Activated T-cell treated with anti-CD3 and anti-CD28 coated beads, Interleukin-2, amount 50 U/mL, for 24 hours (primary cell): Measurements from ENCODE around the gene HPN.
A peak's percentile ranks its signal among the peaks of the same experiment; 100 is the strongest.

Experiments
- DNase-seq: peaks from one replicate; pipeline ENCODE4 v3.0.0-alpha.2; 2020
- H3K27ac Mint-ChIP-seq: 2 replicates; pipeline ENCODE4 v1.8.0; 2020; ENCODE audit warnings: mild to moderate bottlenecking, mixed read lengths
- H3K27me3 Mint-ChIP-seq: 2 replicates; pipeline ENCODE4 v1.8.0; 2020; ENCODE audit warnings: mixed read lengths
- H3K36me3 Mint-ChIP-seq: 2 replicates; pipeline ENCODE4 v1.8.0; 2020; ENCODE audit warnings: low read depth, mixed read lengths
- H3K4me1 Mint-ChIP-seq: 2 replicates; pipeline ENCODE4 v1.8.0; 2020; ENCODE audit warnings: low read depth, mixed read lengths
- H3K4me3 Mint-ChIP-seq: 2 replicates; pipeline ENCODE4 v1.8.0; 2020; ENCODE audit warnings: mild to moderate bottlenecking, moderate library complexity, mixed read lengths
- H3K9me3 Mint-ChIP-seq: 2 replicates; pipeline ENCODE4 v1.8.0; 2020; ENCODE audit warnings: mixed read lengths

HPN gene

GRCh38 chr19:35063940-35064818 is 22.7 kb downstream of the HPN start:
- DNase-seq: no peak
- Mint-ChIP-seq H3K4me3 (no peak overlapping the region), H3K27ac (peak overlapping the region; percentile 22), H3K36me3 (no peaks in the 10 kb centered on the region), H3K27me3 (peaks cover under 1% of the 10 kb centered on the region), H3K9me3 (no peaks in the 10 kb centered on the region), H3K4me1 (peaks cover 22% of the 10 kb centered on the region)

GRCh38 chr19:35065574-35065973 is 24.1 kb downstream of the HPN start:
- H3K27ac Mint-ChIP-seq: no peak overlapping the region
- H3K36me3 Mint-ChIP-seq: no peaks in the 10 kb centered on the region
- H3K4me1 Mint-ChIP-seq: peaks cover 22% of the 10 kb centered on the region
- H3K9me3 Mint-ChIP-seq: peaks cover under 1% of the 10 kb centered on the region
- H3K27me3 Mint-ChIP-seq: peaks cover 3% of the 10 kb centered on the region
- H3K4me3 Mint-ChIP-seq: no peak overlapping the region
- no peak for DNase-seq

DNA sequence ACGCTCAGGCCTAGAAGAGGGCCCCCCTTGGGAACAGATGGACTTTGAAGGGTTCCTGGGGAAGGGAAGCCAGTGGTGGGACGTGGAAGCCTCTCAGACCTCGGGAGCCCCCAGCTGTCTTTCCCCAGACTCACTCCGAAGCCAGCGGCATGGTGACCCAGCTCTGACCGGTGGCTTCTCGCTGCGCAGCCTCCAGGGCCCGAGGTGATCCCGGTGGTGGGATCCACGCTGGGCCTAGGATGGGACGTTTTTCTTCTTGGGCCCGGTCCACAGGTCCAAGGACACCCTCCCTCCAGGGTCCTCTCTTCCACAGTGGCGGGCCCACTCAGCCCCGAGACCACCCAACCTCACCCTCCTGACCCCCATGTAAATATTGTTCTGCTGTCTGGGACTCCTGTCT is 24.6 kb downstream of the HPN start:
- Mint-ChIP-seq H3K4me3 (no peak overlapping the region), H3K27ac (no peak overlapping the region), H3K36me3 (no peaks in the 10 kb centered on the region)

GRCh38 chr19:35066691-35067563 is 25.4 kb downstream of the HPN start:
- Mint-ChIP-seq H3K4me1 (peaks cover 22% of the 10 kb centered on the region), H3K27me3 (peaks cover 3% of the 10 kb centered on the region), H3K4me3 (no peak overlapping the region), H3K9me3 (peaks cover 4% of the 10 kb centered on the region), H3K36me3 (no peaks in the 10 kb centered on the region), H3K27ac (peak overlapping the region; percentile 60)
- peak; percentile 95 for DNase-seq

More for the DNA sequence above, 24.6 kb downstream of the HPN start:
- H3K27me3 Mint-ChIP-seq: peaks cover 3% of the 10 kb centered on the region
- peaks cover 4% of the 10 kb centered on the region for H3K9me3 Mint-ChIP-seq
- peaks cover 22% of the 10 kb centered on the region for H3K4me1 Mint-ChIP-seq
- DNase-seq: no peak

GRCh38 chr19:35068941-35069634 is 27.6 kb downstream of the HPN start:
- Mint-ChIP-seq H3K27ac (no peak overlapping the region), H3K4me3 (no peak overlapping the region), H3K36me3 (no peaks in the 10 kb centered on the region), H3K27me3 (peaks cover 3% of the 10 kb centered on the region), H3K4me1 (peaks cover 13% of the 10 kb centered on the region), H3K9me3 (peaks cover 4% of the 10 kb centered on the region)
- DNase-seq: no peak

DNA sequence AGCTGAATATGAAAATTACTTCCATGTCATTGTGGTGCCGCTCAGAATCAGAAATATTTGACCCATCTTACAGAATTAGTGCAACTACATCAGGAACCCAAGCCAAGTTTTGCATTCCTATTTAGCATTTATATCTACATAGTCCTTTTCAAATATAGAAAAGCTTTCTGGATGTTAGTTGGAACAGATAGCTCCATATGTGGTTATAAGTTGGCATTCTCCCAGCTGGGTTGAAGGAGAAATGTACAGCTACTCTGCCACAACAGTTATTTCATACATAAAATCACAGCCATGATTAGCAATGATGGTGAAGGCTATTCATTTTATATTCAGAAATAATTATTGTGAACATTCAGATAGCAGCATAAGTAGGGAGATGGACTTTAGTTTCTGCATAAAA is 28.2 kb downstream of the HPN start:
- Mint-ChIP-seq H3K27me3 (peaks cover 3% of the 10 kb centered on the region), H3K4me3 (no peak overlapping the region), H3K4me1 (peaks cover 9% of the 10 kb centered on the region), H3K9me3 (peaks cover 4% of the 10 kb centered on the region), H3K27ac (no peak overlapping the region), H3K36me3 (no peaks in the 10 kb centered on the region)
- no peak for DNase-seq

DNA sequence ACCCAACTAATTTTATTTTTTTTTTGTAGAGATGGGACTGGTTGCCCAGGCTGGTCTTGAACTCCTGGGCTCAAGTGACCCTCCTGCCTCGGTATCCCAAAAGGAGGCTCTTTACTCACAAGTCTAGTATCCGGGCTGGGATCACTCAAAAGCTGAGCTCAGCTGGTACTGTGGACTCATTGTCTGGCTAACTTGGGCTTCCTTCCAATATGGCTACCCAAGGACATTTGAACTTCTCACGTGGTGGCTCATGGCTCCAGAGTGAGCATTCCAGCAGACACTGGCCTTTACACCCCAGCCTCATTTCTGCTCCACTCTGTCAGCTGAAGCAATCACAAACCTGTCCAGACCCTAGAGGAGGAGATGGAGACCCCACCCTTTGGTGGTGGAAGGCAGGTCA is 28.9 kb downstream of the HPN start:
- Mint-ChIP-seq H3K27ac (no peak overlapping the region), H3K27me3 (peaks cover 3% of the 10 kb centered on the region), H3K4me1 (peaks cover 9% of the 10 kb centered on the region), H3K9me3 (peaks cover 4% of the 10 kb centered on the region), H3K4me3 (no peak overlapping the region), H3K36me3 (no peaks in the 10 kb centered on the region)
- no peak for DNase-seq

DNA sequence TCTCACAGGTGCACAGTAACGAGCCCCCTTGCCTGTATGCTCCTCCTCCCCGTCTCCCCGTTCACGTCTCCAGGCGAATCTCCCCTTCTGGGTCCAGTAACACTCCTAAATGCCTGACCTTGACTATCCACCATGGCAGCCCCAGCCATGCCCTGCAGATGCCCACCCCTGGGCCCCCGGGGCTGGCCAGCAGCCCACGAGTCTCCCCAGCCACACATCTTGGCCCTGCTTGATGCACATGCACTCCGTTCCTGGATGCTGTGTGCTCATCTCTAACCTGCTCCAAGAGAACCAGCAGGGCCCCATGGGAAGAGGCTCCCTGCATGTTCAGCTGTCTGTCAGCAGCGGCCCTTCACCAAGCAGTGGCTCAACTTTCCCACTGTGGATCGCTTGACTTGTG is 32.0 kb downstream of the HPN start:
- no peak for DNase-seq
- Mint-ChIP-seq H3K4me1 (no peaks in the 10 kb centered on the region), H3K27me3 (peaks cover 3% of the 10 kb centered on the region), H3K4me3 (no peak overlapping the region), H3K36me3 (no peaks in the 10 kb centered on the region), H3K27ac (no peak overlapping the region), H3K9me3 (peaks cover 4% of the 10 kb centered on the region)

GRCh38 chr19:35073941-35074340 is 32.4 kb downstream of the HPN start:
- peaks cover 4% of the 10 kb centered on the region for H3K9me3 Mint-ChIP-seq
- H3K4me1 Mint-ChIP-seq: no peaks in the 10 kb centered on the region

DNA sequence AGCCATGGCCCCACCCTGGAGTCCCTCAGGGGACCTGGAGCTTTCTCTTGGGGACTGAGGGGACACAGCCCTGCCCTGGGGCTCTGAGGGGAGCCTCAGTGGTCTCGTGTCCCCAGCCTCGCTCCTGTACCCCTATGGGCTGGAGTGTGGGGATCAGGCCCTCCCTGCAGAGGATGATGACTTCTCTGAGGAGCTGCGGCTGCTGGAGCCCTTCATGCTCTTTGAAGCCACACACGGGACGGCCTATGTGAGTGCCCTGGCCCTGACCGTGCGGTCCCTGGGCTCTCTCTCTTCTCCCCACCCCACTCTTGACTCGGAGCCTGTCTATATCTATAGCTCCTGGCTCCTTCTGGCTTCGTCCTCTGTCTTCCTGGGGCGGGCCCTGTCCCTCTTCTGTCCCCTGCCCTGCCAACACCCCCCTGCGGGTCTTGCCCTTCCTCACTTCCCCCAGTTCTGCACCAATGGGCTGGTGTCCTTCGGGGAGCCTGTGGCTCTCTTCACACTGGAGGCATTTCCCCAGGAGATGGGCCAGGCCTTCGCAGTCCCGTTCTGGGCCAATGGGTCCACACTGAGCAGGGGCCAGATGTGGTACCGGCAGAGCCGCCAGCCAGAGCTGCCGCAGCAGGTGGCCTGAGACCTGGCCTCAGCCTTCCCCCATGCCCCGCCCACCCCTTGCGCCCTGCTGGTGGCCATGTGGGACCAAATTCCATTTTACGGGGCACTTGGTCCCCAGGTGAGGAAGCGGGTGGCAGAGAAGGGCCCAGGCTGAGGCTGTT is 33.1 kb downstream of the HPN start:
- no peaks in the 10 kb centered on the region for H3K27me3 Mint-ChIP-seq
- H3K27ac Mint-ChIP-seq: no peak overlapping the region
- H3K4me3 Mint-ChIP-seq: no peak overlapping the region
- H3K36me3 Mint-ChIP-seq: no peaks in the 10 kb centered on the region
- no peak for DNase-seq
- H3K4me1 Mint-ChIP-seq: no peaks in the 10 kb centered on the region
- peaks cover 4% of the 10 kb centered on the region for H3K9me3 Mint-ChIP-seq

More at GRCh38 chr19:35073941-35074340, 32.4 kb downstream of the HPN start:
- H3K36me3 Mint-ChIP-seq: no peaks in the 10 kb centered on the region
- no peak for DNase-seq
- H3K27me3 Mint-ChIP-seq: peaks cover 3% of the 10 kb centered on the region
- H3K4me3 Mint-ChIP-seq: no peak overlapping the region
- H3K27ac Mint-ChIP-seq: no peak overlapping the region

GRCh38 chr19:35075202-35076025 is 33.9 kb downstream of the HPN start:
- H3K4me3 Mint-ChIP-seq: no peak overlapping the region
- DNase-seq: no peak
- no peak overlapping the region for H3K27ac Mint-ChIP-seq
- peaks cover 4% of the 10 kb centered on the region for H3K9me3 Mint-ChIP-seq
- no peaks in the 10 kb centered on the region for H3K4me1 Mint-ChIP-seq
- no peaks in the 10 kb centered on the region for H3K36me3 Mint-ChIP-seq
- H3K27me3 Mint-ChIP-seq: no peaks in the 10 kb centered on the region

DNA sequence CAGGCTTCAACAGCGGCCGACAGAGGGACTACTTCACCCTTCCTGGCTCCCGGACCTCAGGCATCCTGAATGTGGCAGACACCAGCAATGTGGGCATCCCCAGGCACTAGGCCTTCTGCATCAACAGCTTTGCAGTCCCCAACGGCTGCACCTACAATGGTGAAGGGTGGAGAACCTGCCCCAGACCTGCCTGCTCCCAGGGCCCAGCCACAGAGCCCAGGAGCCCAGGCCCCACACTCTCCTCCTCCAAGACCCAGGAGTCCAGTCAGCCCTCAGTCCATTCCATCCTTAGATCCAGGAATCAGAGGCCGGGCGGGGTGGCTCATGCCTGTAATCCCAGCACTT is 34.5 kb downstream of the HPN start:
- no peak overlapping the region for H3K27ac Mint-ChIP-seq
- H3K4me1 Mint-ChIP-seq: no peaks in the 10 kb centered on the region
- no peaks in the 10 kb centered on the region for H3K27me3 Mint-ChIP-seq
- no peak overlapping the region for H3K4me3 Mint-ChIP-seq
- no peaks in the 10 kb centered on the region for H3K9me3 Mint-ChIP-seq
- H3K36me3 Mint-ChIP-seq: no peaks in the 10 kb centered on the region
- no peak for DNase-seq

- no peak for DNase-seq
- Mint-ChIP-seq H3K27me3 (no peaks in the 10 kb centered on the region), H3K27ac (no peak overlapping the region), H3K9me3 (no peaks in the 10 kb centered on the region), H3K4me1 (no peaks in the 10 kb centered on the region), H3K36me3 (no peaks in the 10 kb centered on the region), H3K4me3 (no peak overlapping the region)
Measured at GRCh38 chr19:35076657-35077056, 35.1 kb downstream of the HPN start.
